SU-DHL-6 (cell line): Measurements from ENCODE around the gene COX19.

Experiments
- H2AFZ ChIP-seq: fragments of 200-600 bp; sonication (generic); 2 replicates; pipeline ENCODE4 v1.6.1; 2014; ENCODE audit warnings: low read depth, mild to moderate bottlenecking, moderate library complexity, mixed read lengths, antibody characterized with exemption, low read length; ENCODE audit not compliant: severe bottlenecking
- H3F3A ChIP-seq: fragments of 200-600 bp; shearing (Covaris generic); 2 replicates; pipeline ENCODE4 v1.6.0; 2016; ENCODE audit warnings: antibody characterized with exemption, mild to moderate bottlenecking; ENCODE audit not compliant: insufficient read depth
- H3K27ac ChIP-seq: fragments of 200-600 bp; sonication (generic); 2 replicates; pipeline ENCODE4 v1.5.1; 2016; ENCODE audit warnings: low read depth, mild to moderate bottlenecking, low read length, moderate library complexity, mixed read lengths
- H3K27me3 ChIP-seq: fragments of 200-600 bp; sonication (generic), shearing (Covaris generic); 2 replicates; pipeline ENCODE4 v1.6.0; 2014; ENCODE audit warnings: mild to moderate bottlenecking, low read length
- H3K36me3 ChIP-seq: fragments of 200-600 bp; sonication (generic); 2 replicates; pipeline ENCODE4 v1.6.1; 2014; ENCODE audit warnings: mild to moderate bottlenecking, low read length, mixed read lengths
- H3K4me2 ChIP-seq: fragments of 300-600, 200-600 bp; shearing (Covaris generic), sonication (generic); 2 replicates; pipeline ENCODE4 v1.6.0; 2014; ENCODE audit warnings: low read length, low read depth, mild to moderate bottlenecking; ENCODE audit not compliant: poor library complexity, severe bottlenecking
- H3K4me3 ChIP-seq: fragments of 200-600 bp; sonication (generic); 2 replicates; pipeline ENCODE4 v1.5.1; 2014; ENCODE audit warnings: antibody characterized with exemption, low read length, mild to moderate bottlenecking, mixed read lengths; ENCODE audit not compliant: insufficient read depth, poor library complexity, severe bottlenecking
- H3K79me2 ChIP-seq: fragments of 200-600 bp; sonication (generic); 2 replicates; pipeline ENCODE4 v1.6.1; 2014; ENCODE audit warnings: mild to moderate bottlenecking, low read length, moderate library complexity; ENCODE audit not compliant: insufficient read depth
- H3K9ac ChIP-seq: fragments of 200-600 bp; sonication (generic); 2 replicates; pipeline ENCODE4 v1.7.0; 2014; ENCODE audit warnings: mild to moderate bottlenecking, low read length
- H3K9me2 ChIP-seq: fragments of 200-600 bp; sonication (generic); replicated peaks from 2 replicates; pipeline ENCODE4 v1.6.1; 2014; ENCODE audit warnings: low read length; ENCODE audit not compliant: insufficient read depth
- H3K9me3 ChIP-seq: fragments of 200-600 bp; sonication (generic); 2 replicates; pipeline ENCODE4 v1.6.1; 2014; ENCODE audit warnings: low read length, mixed read lengths; ENCODE audit not compliant: insufficient read depth
- H4K20me1 ChIP-seq: fragments of 200-600 bp; sonication (generic); 2 replicates; pipeline ENCODE4 v1.6.1; 2014; ENCODE audit warnings: low read depth, mild to moderate bottlenecking, antibody characterized with exemption, low read length, moderate library complexity, mixed read lengths
- EZH2phosphoT487 ChIP-seq: fragments of 200-600 bp; sonication (generic), shearing (Covaris generic); conservative IDR thresholded peaks from 2 replicates; pipeline ENCODE4 v1.6.1; 2018; ENCODE audit warnings: mild to moderate bottlenecking, antibody characterized with exemption, low read length, moderate library complexity, mixed read lengths
- TF ChIP-seq, protein P1 (sequence below): fragments of 200-600 bp; sonication (generic); IDR thresholded peaks from one replicate; pipeline ENCODE4 v1.5.1; 2017; ENCODE audit warnings: antibody characterized with exemption, mild to moderate bottlenecking, low read length, moderate library complexity; ENCODE audit not compliant: insufficient read depth, poor library complexity, severe bottlenecking

Gene COX19

GRCh38 chr7:992709-993607, 17.6 kb upstream of the COX19 start:
- TF ChIP-seq EZH2phosphoT487, result no peak
- TF ChIP-seq, protein P1, sequence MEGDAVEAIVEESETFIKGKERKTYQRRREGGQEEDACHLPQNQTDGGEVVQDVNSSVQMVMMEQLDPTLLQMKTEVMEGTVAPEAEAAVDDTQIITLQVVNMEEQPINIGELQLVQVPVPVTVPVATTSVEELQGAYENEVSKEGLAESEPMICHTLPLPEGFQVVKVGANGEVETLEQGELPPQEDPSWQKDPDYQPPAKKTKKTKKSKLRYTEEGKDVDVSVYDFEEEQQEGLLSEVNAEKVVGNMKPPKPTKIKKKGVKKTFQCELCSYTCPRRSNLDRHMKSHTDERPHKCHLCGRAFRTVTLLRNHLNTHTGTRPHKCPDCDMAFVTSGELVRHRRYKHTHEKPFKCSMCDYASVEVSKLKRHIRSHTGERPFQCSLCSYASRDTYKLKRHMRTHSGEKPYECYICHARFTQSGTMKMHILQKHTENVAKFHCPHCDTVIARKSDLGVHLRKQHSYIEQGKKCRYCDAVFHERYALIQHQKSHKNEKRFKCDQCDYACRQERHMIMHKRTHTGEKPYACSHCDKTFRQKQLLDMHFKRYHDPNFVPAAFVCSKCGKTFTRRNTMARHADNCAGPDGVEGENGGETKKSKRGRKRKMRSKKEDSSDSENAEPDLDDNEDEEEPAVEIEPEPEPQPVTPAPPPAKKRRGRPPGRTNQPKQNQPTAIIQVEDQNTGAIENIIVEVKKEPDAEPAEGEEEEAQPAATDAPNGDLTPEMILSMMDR, result peak; percentile 100
- Histone ChIP-seq H3K4me2 (no peak overlapping the region), H3K9me3 (no peaks in the 10 kb centered on the region), H2AFZ (no peak overlapping the region), H3K27ac (no peak overlapping the region), H3K9me2 (no peaks in the 10 kb centered on the region), H4K20me1 (no peaks in the 10 kb centered on the region), H3K4me3 (no peak overlapping the region), H3F3A (peaks cover 11% of the 10 kb centered on the region; the same call in 1 of the 2 replicates), H3K36me3 (no peaks in the 10 kb centered on the region), H3K79me2 (no peaks in the 10 kb centered on the region), H3K9ac (no peak overlapping the region), H3K27me3 (no peaks in the 10 kb centered on the region)

GRCh38 chr7:991729-992656, 16.6 kb upstream of the COX19 start:
- Histone ChIP-seq H2AFZ (no peak overlapping the region), H4K20me1 (no peaks in the 10 kb centered on the region), H3K9me2 (no peaks in the 10 kb centered on the region), H3K27ac (no peak overlapping the region), H3F3A (peaks cover 11% of the 10 kb centered on the region; the same call in 1 of the 2 replicates), H3K4me3 (no peak overlapping the region), H3K79me2 (no peaks in the 10 kb centered on the region), H3K36me3 (no peaks in the 10 kb centered on the region), H3K9ac (no peak overlapping the region), H3K4me2 (no peak overlapping the region), H3K9me3 (no peaks in the 10 kb centered on the region), H3K27me3 (no peaks in the 10 kb centered on the region)
- TF ChIP-seq, protein P1, result no peak
- TF ChIP-seq EZH2phosphoT487, result no peak

DNA sequence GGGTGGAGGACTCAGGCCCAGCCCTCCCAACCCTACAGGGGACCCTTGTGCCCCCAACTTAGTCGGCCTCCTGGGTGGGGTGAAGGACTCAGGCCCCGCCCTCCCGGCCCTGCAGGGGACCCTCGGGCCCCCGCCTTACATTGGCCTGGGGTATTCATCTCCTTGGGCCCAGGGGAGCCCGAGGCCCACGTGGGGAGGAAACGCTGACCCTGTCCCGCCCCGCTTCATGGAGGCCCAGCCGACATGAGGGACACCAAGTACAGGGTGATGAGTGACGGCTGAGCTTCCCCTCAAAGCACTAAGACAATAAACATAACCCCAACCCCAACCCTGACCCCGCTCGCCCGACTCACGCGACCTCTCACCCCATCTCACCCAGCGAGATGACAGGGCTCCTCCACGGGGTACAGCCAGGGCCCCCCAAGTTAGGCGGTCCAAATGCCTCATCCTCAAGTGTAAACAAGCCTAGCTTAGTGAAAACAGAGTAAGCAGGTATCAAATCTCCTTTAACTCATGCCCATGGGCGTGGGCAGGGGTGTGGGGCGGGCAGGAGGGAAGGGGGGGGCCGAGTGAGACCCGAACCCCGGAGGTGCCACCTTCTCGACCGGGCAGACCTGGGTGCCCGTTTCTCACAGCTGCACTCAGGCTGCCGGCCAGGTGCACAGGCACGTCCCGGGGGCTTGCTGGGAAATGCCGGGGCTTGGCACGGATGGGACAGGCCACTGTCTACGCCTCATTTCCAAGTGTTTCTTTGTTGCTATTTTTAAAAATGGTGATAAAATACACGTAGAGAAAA, 15.8 kb upstream of the COX19 start:
- no peaks in the 10 kb centered on the region for H3K9me3 ChIP-seq
- H4K20me1 ChIP-seq, result no peaks in the 10 kb centered on the region
- H3K27ac ChIP-seq, result no peak overlapping the region
- H3F3A ChIP-seq, result peaks cover 11% of the 10 kb centered on the region; the same call in 1 of the 2 replicates
- H3K36me3 ChIP-seq, result no peaks in the 10 kb centered on the region
- H2AFZ ChIP-seq, result no peak overlapping the region
- H3K9ac ChIP-seq, result no peak overlapping the region
- H3K9me2 ChIP-seq, result no peaks in the 10 kb centered on the region
- H3K4me3 ChIP-seq, result no peak overlapping the region
- H3K27me3 ChIP-seq, result no peaks in the 10 kb centered on the region
- no peak overlapping the region for H3K4me2 ChIP-seq
- TF ChIP-seq EZH2phosphoT487, result no peak
- TF ChIP-seq, protein P1, result no peak
- no peaks in the 10 kb centered on the region for H3K79me2 ChIP-seq
